CD14-positive monocyte (primary cell): Measurements from ENCODE around the gene RNF31. TPM values are rescaled to one million over a fixed set of nuclear protein-coding genes. Genes with fewer than 3 reads are reported as not detected.

Source experiments
- DNase-seq, 3 donors: peaks; one replicate each; pipeline ENCODE4 v3.0.0-alpha.2; 2011 to 2022
- H2AFZ ChIP-seq: 2 replicates; pipeline ENCODE4 v1.6.0; 2012; ENCODE audit warnings: mild to moderate bottlenecking, low read depth, low read length, inconsistent platforms; ENCODE audit not compliant: insufficient read depth, poor library complexity, severe bottlenecking
- H3K27ac ChIP-seq, 2 donors: 1 replicate in 1 of 2; 2 replicates in 1 of 2; pipeline ENCODE4 v1.5.1; 2012 to 2013; ENCODE audit warnings: low read length in 2 of 2, control low read depth in 1 of 2, inconsistent platforms in 1 of 2, low read depth in 1 of 2, mild to moderate bottlenecking in 1 of 2
- H3K27me3 ChIP-seq, 2 donors: one replicate each; pipeline versions ENCODE4 v1.6.0 to v1.6.1; 2011 to 2013; ENCODE audit warnings: low read length in 2 of 2; ENCODE audit not compliant: control insufficient read depth in 2 of 2, insufficient read depth in 2 of 2
- H3K36me3 ChIP-seq, 2 donors: replicated peaks in 1 of 2; 1 replicate in 1 of 2; 2 replicates in 1 of 2; pipeline versions ENCODE4 v1.5.1 to v1.6.1; 2012 to 2013; ENCODE audit warnings: low read length in 2 of 2, control low read depth in 1 of 2, inconsistent platforms in 1 of 2, mild to moderate bottlenecking in 1 of 2; ENCODE audit not compliant: insufficient read depth in 2 of 2, control insufficient read depth in 1 of 2
- H3K4me1 ChIP-seq, 2 donors: 1 replicate in 1 of 2; 2 replicates in 1 of 2; pipeline versions ENCODE4 v1.5.1 to v1.6.1; 2012 to 2013; ENCODE audit warnings: low read length in 2 of 2, control low read depth in 1 of 2, inconsistent platforms in 1 of 2, mild to moderate bottlenecking in 1 of 2, moderate library complexity in 1 of 2; ENCODE audit not compliant: insufficient read depth in 2 of 2, control insufficient read depth in 1 of 2
- H3K4me2 ChIP-seq: replicated peaks from 2 replicates; pipeline ENCODE3; 2012; ENCODE audit warnings: low read length, moderate library complexity, mild to moderate bottlenecking; ENCODE audit not compliant: poor library complexity, severe bottlenecking; ENCODE audit errors: extremely low read depth
- H3K4me3 ChIP-seq, 3 experiments: fragments of 200-600 bp in 1 of 3; sonication (generic) in 1 of 3; replicated peaks in 1 of 3; 1 replicate in 2 of 3; 2 replicates in 1 of 3; pipeline ENCODE4 v1.5.1; 2011 to 2013; ENCODE audit warnings: low read length in 3 of 3, mild to moderate bottlenecking in 3 of 3, control low read depth in 2 of 3, low read depth in 2 of 3, inconsistent platforms in 1 of 3, moderate library complexity in 1 of 3
- H3K79me2 ChIP-seq: 2 replicates; pipeline ENCODE4 v1.6.0; 2012; ENCODE audit warnings: mild to moderate bottlenecking, control low read depth, inconsistent platforms, low read length, moderate library complexity; ENCODE audit not compliant: insufficient read depth
- H3K9ac ChIP-seq: 2 replicates; pipeline ENCODE4 v1.6.0; 2017; ENCODE audit warnings: low read length, mild to moderate bottlenecking; ENCODE audit not compliant: insufficient read depth, poor library complexity, severe bottlenecking
- H3K9me3 ChIP-seq, 2 donors: replicated peaks in 1 of 2; 1 replicate in 1 of 2; 2 replicates in 1 of 2; pipeline versions ENCODE4 v1.5.1 to v1.6.1; 2012 to 2013; ENCODE audit warnings: low read length in 2 of 2, control low read depth in 1 of 2; ENCODE audit not compliant: control insufficient read depth in 1 of 2, insufficient read depth in 1 of 2
- H4K20me1 ChIP-seq: 2 replicates; pipeline ENCODE4 v1.6.0; 2012; ENCODE audit warnings: mild to moderate bottlenecking, low read length, control low read depth, moderate library complexity; ENCODE audit not compliant: insufficient read depth
- H3K27ac Mint-ChIP-seq, 7 donors: one replicate each; pipeline ENCODE4 v1.8.0; 2020; ENCODE audit warnings: mild to moderate bottlenecking in 7 of 7, mixed read lengths in 7 of 7, moderate library complexity in 6 of 7, inconsistent platforms in 2 of 7
- H3K27me3 Mint-ChIP-seq, 3 donors: one replicate each; pipeline ENCODE4 v1.8.0; 2021 to 2022; ENCODE audit warnings: low read depth in 3 of 3, mild to moderate bottlenecking in 3 of 3, mixed read lengths in 3 of 3, moderate library complexity in 3 of 3, inconsistent platforms in 1 of 3
- H3K36me3 Mint-ChIP-seq, 2 donors: one replicate each; pipeline ENCODE4 v1.8.0; 2020; ENCODE audit warnings: mixed read lengths in 2 of 2, inconsistent platforms in 1 of 2, mild to moderate bottlenecking in 1 of 2
- H3K4me1 Mint-ChIP-seq: one replicate; pipeline ENCODE4 v1.8.0; 2020; ENCODE audit warnings: mild to moderate bottlenecking, mixed read lengths
- H3K4me3 Mint-ChIP-seq, 2 donors: one replicate each; pipeline ENCODE4 v1.8.0; 2020; ENCODE audit warnings: mild to moderate bottlenecking in 2 of 2, mixed read lengths in 2 of 2, moderate library complexity in 1 of 2
- H3K9me3 Mint-ChIP-seq, 7 donors: one replicate each; pipeline ENCODE4 v1.8.0; 2020 to 2022; ENCODE audit warnings: mixed read lengths in 7 of 7, mild to moderate bottlenecking in 6 of 7, moderate library complexity in 6 of 7, inconsistent platforms in 2 of 7
- CTCF ChIP-seq: fragments of 200-600 bp; IDR thresholded peaks from one replicate; pipeline ENCODE4 v1.8.0; 2022; ENCODE audit warnings: antibody characterized with exemption, mild to moderate bottlenecking
- WGBS: methylation state at CpG from one replicate; pipeline ENCODE4 v1.1.5; 2013; ENCODE audit warnings: missing lambda C conversion rate; ENCODE audit not compliant: insufficient coverage; 5-methylcytosine and 5-hydroxymethylcytosine counted together
- intact Hi-C, 2 donors: fragments of 100-400 bp; cut with micrococcal nuclease; formaldehyde crosslinking; loops; one replicate each; pipeline versions ENCODE4 v1.15.0 to v1.15.1; 2023
- polyA plus RNA-seq, 3 donors: library from polyadenylated mRNA; depleted of rRNA in 1 of 3; unstranded in 2 of 3; stranded (reverse) in 1 of 3; fragments of 300-500 nt in 2 of 3; fragments of >200 nt in 1 of 3; fragmentation: Illumina TruSeq in 2 of 3; gene quantifications; 1 replicate in 2 of 3; 2 replicates in 1 of 3; pipeline ENCODE4 v1.2.3, GENCODE V29; 2012 to 2021

The RNF31 gene
- polyA plus RNA-seq, 3 donors, result 30.7 to 63.2 (median 36.8) TPM

GRCh38 chr14:24178399-24179178, 31.3 kb downstream of the RNF31 start:
- no peaks in the 10 kb centered on the region for H3K4me1 Mint-ChIP-seq
- Histone ChIP-seq H3K79me2 (no peaks in the 10 kb centered on the region), H3K9me3 (no peaks in the 10 kb centered on the region), H3K27ac (no peak overlapping the region), H2AFZ (no peak overlapping the region), H3K4me1 (no peaks in the 10 kb centered on the region), H3K4me3 (no peak overlapping the region), H3K36me3 (peaks cover 75 to 91% of the 10 kb centered on the region in 2 donors), H3K9ac (no peak overlapping the region), H4K20me1 (no peaks in the 10 kb centered on the region), H3K4me2 (no peak overlapping the region), H3K27me3 (no peaks in the 10 kb centered on the region)
- no peaks in the 10 kb centered on the region for H3K9me3 Mint-ChIP-seq
- H3K27ac Mint-ChIP-seq, result peak overlapping the region in 2 of 7 donors; percentile 47 to 50
- peaks cover 0 to 2% (median 0%) of the 10 kb centered on the region in 3 donors for H3K27me3 Mint-ChIP-seq
- intact Hi-C loops, result no loop called here
- H3K4me3 Mint-ChIP-seq, result no peak overlapping the region
- H3K36me3 Mint-ChIP-seq, result peaks cover 79 to 98% of the 10 kb centered on the region in 2 donors
- WGBS, result no CpG with 5 or more reads among the region's 12 CpGs
- DNase-seq, result no peak
- TF ChIP-seq CTCF, result no peak

- Histone ChIP-seq H3K79me2 (no peaks in the 10 kb centered on the region), H3K4me3 (no peak overlapping the region), H3K36me3 (peaks cover 75 to 97% of the 10 kb centered on the region in 2 donors), H4K20me1 (no peaks in the 10 kb centered on the region), H3K4me2 (no peak overlapping the region), H3K4me1 (no peaks in the 10 kb centered on the region), H3K27me3 (no peaks in the 10 kb centered on the region), H2AFZ (no peak overlapping the region), H3K27ac (no peak overlapping the region), H3K9me3 (no peaks in the 10 kb centered on the region), H3K9ac (no peak overlapping the region)
- Mint-ChIP-seq H3K4me3 (no peak overlapping the region), H3K36me3 (peaks cover 78 to 97% of the 10 kb centered on the region in 2 donors), H3K9me3 (no peaks in the 10 kb centered on the region), H3K27ac (peak overlapping the region in 1 of 7 donors; percentile 47), H3K4me1 (no peaks in the 10 kb centered on the region), H3K27me3 (peaks cover 0 to 1% (median 0%) of the 10 kb centered on the region in 3 donors)
- intact Hi-C loops, result no loop called here
- no peak for TF ChIP-seq CTCF
- WGBS, result 95% methylated on average over 7 of the region's 14 CpGs
- no peak for DNase-seq
Observed at GRCh38 chr14:24179294-24179960, 32.1 kb downstream of the RNF31 start.
